Pancreas (tissue), 10 donors: ENCODE measurements around the gene TNFRSF8. TPM values are rescaled to one million over a fixed set of nuclear protein-coding genes. Genes with fewer than 3 reads are reported as not detected.

Source experiments
- ATAC-seq, 4 donors: fragments of 200-7000 bp; cut with Tn5 transposase; one replicate each; pipeline versions ENCODE4 v1.8.0 to v1.9.1; 2020; ENCODE audit warnings: mild to moderate bottlenecking in 4 of 4, moderate library complexity in 4 of 4
- DNase-seq, 6 donors: peaks; one replicate each; pipeline ENCODE4 v3.0.0-alpha.2; 2020
- FAIRE-seq: peaks from 2 replicates; lab custom pipeline; 2012; peaks lifted over from hg19 to GRCh38; lab: Jason Lieb, UNC
- H3K27ac ChIP-seq, 4 donors: fragments of 200-600 bp; sonication (generic); 1 replicate in 3 of 4; 2 replicates in 1 of 4; pipeline versions ENCODE4 v1.5.0 to v1.8.0; 2020
- H3K27me3 ChIP-seq, 4 donors: fragments of 200-600 bp; one replicate each; pipeline ENCODE4 v1.8.0; 2021
- H3K36me3 ChIP-seq, 3 donors: fragments of 200-600 bp; sonication (generic) in 1 of 3; one replicate each; pipeline versions ENCODE4 v1.5.0 to v1.8.0; 2020 to 2021
- H3K4me1 ChIP-seq, 3 donors: fragments of 200-600 bp; one replicate each; pipeline ENCODE4 v1.8.0; 2021
- H3K4me3 ChIP-seq, 4 donors: fragments of 200-600 bp; sonication (generic) in 2 of 4; one replicate each; pipeline versions ENCODE4 v1.5.0 to v1.8.0; 2020 to 2021
- H3K9me3 ChIP-seq, 4 donors: fragments of 200-600 bp; one replicate each; pipeline ENCODE4 v1.8.0; 2021
- CTCF ChIP-seq, 4 donors: fragments of 200-600 bp; sonication (generic) in 3 of 4; IDR thresholded peaks; one replicate each; pipeline versions ENCODE4 v1.5.0 to v1.8.0; 2021; ENCODE audit warnings: antibody characterized with exemption in 4 of 4
- WGBS, 2 donors: extraction: QIAGEN DNeasy Blood & Tissue Kit; methylation state at CpG; one replicate each; pipeline ENCODE4 v1.1.7; 2013; 5-methylcytosine and 5-hydroxymethylcytosine counted together
- intact Hi-C, 3 donors: fragments of 100-400 bp; cut with DNase I; formaldehyde crosslinking; loops; one replicate each; pipeline versions ENCODE4 v1.11.1 to v1.14.2; 2022
- microRNA-seq, 2 donors: library from miRNA; unstranded; fragments of <30 nt; microRNA quantifications; one replicate each; pipeline versions ENCODE4 to v1.1.0, GENCODE V29; 2019 to 2020
- polyA plus RNA-seq, 2 donors: library from polyadenylated mRNA; stranded (reverse); fragments of 200-250 nt; gene quantifications; one replicate each; pipeline ENCODE4 v1.2.3, GENCODE V29; 2013
- total RNA-seq, 6 donors: library from RNA; stranded (reverse); fragmentation: NEBNext Ultra II Directional in 4 of 6; extraction: Animal tissue kit (Norgen Biotek cat#: 25700) in 4 of 6; gene quantifications; one replicate each; pipeline versions ENCODE4 v1.2.1 to v1.2.4, GENCODE V29; 2021 to 2023
- donor health status: healthy with polysubstance abuse.
- donor health status: DM: no; HTN: no; CAD: no; lungs with moderate emphysema.
- donor health status: DM: no; HTN: no; CAD: no.
- donor health status: control.
- donor health status: control.
- donor health status: Bipolar disorder and iron deficiency.
- donor health status: DM: yes; HTN: yes; CAD: no.
- donor health status: DM: no; HTN: no; CAD: no.
- donor health status: DM: no; HTN: no; CAD: no.
- donor health status: DM: yes; HTN: yes; CAD: no.

Gene TNFRSF8
- total and polyA plus RNA-seq, 8 donors: 0.08 to 0.72 (median 0.25) TPM; not detected in 1

GRCh38 chr1:12191242-12192032 is 128.3 kb downstream of the TNFRSF8 start:
- intact Hi-C loops: no loop called here
- no peak for ATAC-seq
- H3K27me3 ChIP-seq: peaks cover 0 to 3% (median 0%) of the 10 kb centered on the region in 4 donors
- H3K36me3 ChIP-seq: no peaks in the 10 kb centered on the region
- no peaks in the 10 kb centered on the region for H3K9me3 ChIP-seq
- H3K27ac ChIP-seq: no peak overlapping the region
- no peak for DNase-seq
- 59 to 61% methylated on average over 46 to 58 of the region's 58 CpGs for WGBS, 2 donors
- H3K4me3 ChIP-seq: no peak overlapping the region
- TF ChIP-seq CTCF (IDR thresholded peaks at IDR 0.05): no peak
- no peak for FAIRE-seq
- H3K4me1 ChIP-seq: no peaks in the 10 kb centered on the region

Small RNA genes lying within 50 kb of the gene (microRNA-seq; reads per million reads assigned to microRNA genes)
- 0 to 0.39 reads per million in 2 donors for gene MIR4632
- gene MIR6729: 0 reads per million in 2 donors
- gene MIR7846: 0 to 0.59 reads per million in 2 donors

Other genes with a start within 250 kb of the TNFRSF8 start
- under 1 TPM in 1 of 6 donors, not detected in 5; 0.24 TPM for gene NPPA, start 215.5 kb upstream of the TNFRSF8 start, total RNA-seq
- gene NPPA, start 215.5 kb upstream of the TNFRSF8 start, polyA plus RNA-seq: 1 to 10 TPM in 1 of 2 donors, under 1 TPM in 1; 0.28 to 1.3 TPM
- 1 to 10 TPM in 1 of 6 donors, under 1 TPM in 2, not detected in 3; 0.28 to 1.5 (median 0.31) TPM for gene NPPB, start 204.4 kb upstream of the TNFRSF8 start, total RNA-seq
- gene NPPB, start 204.4 kb upstream of the TNFRSF8 start, polyA plus RNA-seq: 1 to 10 TPM in 1 of 2 donors, under 1 TPM in 1; 0.95 to 1.6 TPM
- 10 to 100 TPM; 23.9 to 33.8 (median 28.0) TPM for gene KIAA2013, start 136.9 kb upstream of the TNFRSF8 start, total RNA-seq
- gene KIAA2013, start 136.9 kb upstream of the TNFRSF8 start, polyA plus RNA-seq: 10 to 100 TPM; 21.0 to 25.3 TPM
- gene PLOD1, start 128.6 kb upstream of the TNFRSF8 start, total RNA-seq: 10 to 100 TPM; 25.3 to 55.2 (median 37.7) TPM
- 10 to 100 TPM; 20.0 to 30.5 TPM for gene PLOD1, start 128.6 kb upstream of the TNFRSF8 start, polyA plus RNA-seq
- gene MFN2, start 82.9 kb upstream of the TNFRSF8 start, total RNA-seq: 10 to 100 TPM; 20.4 to 34.4 (median 26.0) TPM
- gene MFN2, start 82.9 kb upstream of the TNFRSF8 start, polyA plus RNA-seq: 10 to 100 TPM; 13.7 to 21.7 TPM
- 10 to 100 TPM in 5 of 6 donors, 1 to 10 TPM in 1; 9.3 to 17.8 (median 12.3) TPM for gene MIIP, start 43.8 kb upstream of the TNFRSF8 start, total RNA-seq
- 10 to 100 TPM; 48.4 to 59.1 TPM for gene MIIP, start 43.8 kb upstream of the TNFRSF8 start, polyA plus RNA-seq
- 10 to 100 TPM in 2 of 6 donors, 1 to 10 TPM in 4; 2.1 to 20.2 (median 5.9) TPM for gene TNFRSF1B, start 103.7 kb downstream of the TNFRSF8 start, total RNA-seq
- gene TNFRSF1B, start 103.7 kb downstream of the TNFRSF8 start, polyA plus RNA-seq: 1 to 10 TPM; 3.5 to 4.0 TPM
- gene VPS13D, start 166.7 kb downstream of the TNFRSF8 start, total RNA-seq: 10 to 100 TPM; 23.0 to 39.0 (median 25.6) TPM
- 10 to 100 TPM; 13.7 to 16.8 TPM for gene VPS13D, start 166.7 kb downstream of the TNFRSF8 start, polyA plus RNA-seq